GM12878 (cell line): ENCODE data around the gene MTM1. TPM values are rescaled to one million over a fixed set of nuclear protein-coding genes. Genes with fewer than 3 reads are reported as not detected.

Source experiments
- BRCA1 ChIP-seq: IDR thresholded peaks from 2 replicates; pipeline ENCODE4 v1.6.1; 2011; ENCODE audit warnings: low read depth, low read length, improper control_type of control experiment
- HDGF ChIP-seq: fragments of 450-650 bp; IDR thresholded peaks from 2 replicates; pipeline ENCODE4 v1.6.1; 2016; ENCODE audit warnings: antibody characterized with exemption
- MEF2B ChIP-seq: fragments of 450-650 bp; IDR thresholded peaks from 2 replicates; pipeline ENCODE4 v1.6.1; 2018; ENCODE audit warnings: mild to moderate bottlenecking, moderate library complexity; ENCODE audit not compliant: partially characterized antibody, poor library complexity, severe bottlenecking
- PKNOX1 ChIP-seq: fragments of 450-650 bp; IDR thresholded peaks from 2 replicates; pipeline ENCODE4 v1.6.1; 2016; ENCODE audit warnings: mild to moderate bottlenecking
- ZBED1 ChIP-seq: IDR thresholded peaks from 2 replicates; pipeline ENCODE4 v1.6.1; 2016; ENCODE audit warnings: borderline replicate concordance
- ZNF384 ChIP-seq: IDR thresholded peaks from 2 replicates; pipeline ENCODE4 v1.6.1; 2012; ENCODE audit warnings: low read depth, mild to moderate bottlenecking, low read length, improper control_type of control experiment, borderline replicate concordance
- ZNF687 ChIP-seq: fragments of 450-650 bp; IDR thresholded peaks from 2 replicates; pipeline ENCODE4 v1.6.1; 2017; ENCODE audit warnings: mild to moderate bottlenecking, moderate library complexity
- polyA plus RNA-seq, 11 experiments: library from polyadenylated mRNA; depleted of rRNA in 4 of 11; unstranded in 6 of 11; stranded (reverse) in 5 of 11; fragments of >200 nt; fragmentation: Nextera tagmentation in 4 of 11; fragmentation: Illumina TruSeq in 1 of 11; extraction: Ambion mirVana in 4 of 11; extraction: Trizol in 1 of 11; gene quantifications; 1 replicate in 1 of 11; 2 replicates in 10 of 11; pipeline versions ENCODE4 v1.2.1 to v1.2.3, GENCODE V29; 2011 to 2016; ENCODE audit warnings: inconsistent platforms in 2 of 11, missing spikeins in 2 of 11, low read depth in 1 of 11
- total RNA-seq, 4 experiments: library from RNA; depleted of rRNA in 3 of 4; stranded (reverse); fragments of >200 nt in 3 of 4; fragmentation: Illumina TruSeq in 1 of 4; extraction: Trizol in 1 of 4; gene quantifications; 2 replicates each; pipeline versions ENCODE4 v1.2.1 to v1.2.3, GENCODE V29; 2013 to 2021
- TF ChIP-seq, protein P1 (sequence below): fragments of 150-350 bp; IDR thresholded peaks from 2 replicates; pipeline ENCODE4 v1.6.1; 2016; ENCODE audit warnings: low read depth, low read length

The MTM1 gene
- total and polyA plus RNA-seq, 10 of the 15 experiments (the other 5 are each of a cell fraction or from before 2014, with no cell fraction given) = 3.9 to 13.3 (median 8.4) TPM

DNA sequence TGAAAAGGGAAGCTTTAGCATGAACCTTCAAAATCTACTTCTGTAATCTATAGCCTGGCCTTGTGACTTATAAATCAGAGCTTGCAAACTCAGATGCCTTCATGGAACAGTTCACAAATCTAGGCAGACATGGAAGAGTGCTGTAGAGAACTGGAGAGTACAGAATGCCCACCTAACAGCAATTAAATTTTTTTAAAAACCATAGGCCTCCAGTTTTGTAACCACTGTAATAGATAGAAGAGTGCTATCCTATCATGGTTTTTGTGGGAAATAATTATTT lies 135.2 kb downstream of the MTM1 start (continued):
- TF ChIP-seq ZNF687 (no peak), ZNF384 (no peak), MEF2B (no peak), PKNOX1 (no peak), HDGF (no peak), ZBED1 (no peak), BRCA1 (no peak)
- TF ChIP-seq, protein P1, sequence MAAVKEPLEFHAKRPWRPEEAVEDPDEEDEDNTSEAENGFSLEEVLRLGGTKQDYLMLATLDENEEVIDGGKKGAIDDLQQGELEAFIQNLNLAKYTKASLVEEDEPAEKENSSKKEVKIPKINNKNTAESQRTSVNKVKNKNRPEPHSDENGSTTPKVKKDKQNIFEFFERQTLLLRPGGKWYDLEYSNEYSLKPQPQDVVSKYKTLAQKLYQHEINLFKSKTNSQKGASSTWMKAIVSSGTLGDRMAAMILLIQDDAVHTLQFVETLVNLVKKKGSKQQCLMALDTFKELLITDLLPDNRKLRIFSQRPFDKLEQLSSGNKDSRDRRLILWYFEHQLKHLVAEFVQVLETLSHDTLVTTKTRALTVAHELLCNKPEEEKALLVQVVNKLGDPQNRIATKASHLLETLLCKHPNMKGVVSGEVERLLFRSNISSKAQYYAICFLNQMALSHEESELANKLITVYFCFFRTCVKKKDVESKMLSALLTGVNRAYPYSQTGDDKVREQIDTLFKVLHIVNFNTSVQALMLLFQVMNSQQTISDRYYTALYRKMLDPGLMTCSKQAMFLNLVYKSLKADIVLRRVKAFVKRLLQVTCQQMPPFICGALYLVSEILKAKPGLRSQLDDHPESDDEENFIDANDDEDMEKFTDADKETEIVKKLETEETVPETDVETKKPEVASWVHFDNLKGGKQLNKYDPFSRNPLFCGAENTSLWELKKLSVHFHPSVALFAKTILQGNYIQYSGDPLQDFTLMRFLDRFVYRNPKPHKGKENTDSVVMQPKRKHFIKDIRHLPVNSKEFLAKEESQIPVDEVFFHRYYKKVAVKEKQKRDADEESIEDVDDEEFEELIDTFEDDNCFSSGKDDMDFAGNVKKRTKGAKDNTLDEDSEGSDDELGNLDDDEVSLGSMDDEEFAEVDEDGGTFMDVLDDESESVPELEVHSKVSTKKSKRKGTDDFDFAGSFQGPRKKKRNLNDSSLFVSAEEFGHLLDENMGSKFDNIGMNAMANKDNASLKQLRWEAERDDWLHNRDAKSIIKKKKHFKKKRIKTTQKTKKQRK = no peak
